SK-N-SH (cell line): ENCODE results near the gene CSNK1D. TPM values are rescaled to one million over a fixed set of nuclear protein-coding genes. Genes with fewer than 3 reads are reported as not detected.
A peak's percentile ranks its signal among the peaks of the same experiment; 100 is the strongest.

Experiments used
- CTCF ChIA-PET: fragments of 300-600, 350-600 bp; formaldehyde crosslinking; extraction: SDS; loops from one replicate; lab custom pipeline; 2021; lab: Yijun Ruan, JAX
- POLR2A ChIA-PET: fragments of 350-600 bp; sonication (Branson Sonifier 250); formaldehyde crosslinking; extraction: SDS; loops from one replicate; lab custom pipeline; 2020; ENCODE audit warnings: antibody characterized with exemption, inconsistent platforms; lab: Yijun Ruan, JAX
- DNase-seq: peaks from one replicate; pipeline ENCODE4 v3.0.0; 2012
- H2AFZ ChIP-seq: fragments of 200-600 bp; sonication (generic); 2 replicates; pipeline ENCODE4 v1.8.1; 2016; ENCODE audit warnings: antibody characterized with exemption, mild to moderate bottlenecking, low read depth
- H3F3A ChIP-seq: fragments of 200-600 bp; sonication (generic); replicated peaks from 2 replicates; pipeline ENCODE3; 2016; ENCODE audit warnings: antibody characterized with exemption, mild to moderate bottlenecking; ENCODE audit not compliant: insufficient read depth
- H3K27ac ChIP-seq, 2 experiments: fragments of 200-500 bp in 1 of 2; fragments of 200-600 bp in 1 of 2; sonication (Bioruptor generic) in 1 of 2; sonication (generic), shearing (Covaris generic) in 1 of 2; 2 replicates each; pipeline versions ENCODE4 v1.5.1 to v1.6.1; 2014 to 2016; ENCODE audit warnings: low read depth in 2 of 2, inconsistent platforms in 1 of 2, low read length in 1 of 2, mild to moderate bottlenecking in 1 of 2, mixed read lengths in 1 of 2
- H3K27me3 ChIP-seq: fragments of 200-600 bp; sonication (generic), shearing (Covaris generic); 2 replicates; pipeline ENCODE4 v1.6.1; 2016; ENCODE audit warnings: mixed run types; ENCODE audit not compliant: insufficient read depth
- H3K36me3 ChIP-seq, 2 experiments: fragments of 200-500 bp in 1 of 2; fragments of 200-600 bp in 1 of 2; sonication (Bioruptor generic) in 1 of 2; sonication (generic) in 1 of 2; replicated peaks in 1 of 2; 2 replicates each; pipeline versions ENCODE3 to v1.5.1; 2014 to 2016; ENCODE audit warnings: low read length in 1 of 2, mild to moderate bottlenecking in 1 of 2; ENCODE audit not compliant: insufficient read depth in 2 of 2, control insufficient read depth in 1 of 2
- H3K4me1 ChIP-seq, 2 experiments: fragments of 200-500 bp in 1 of 2; fragments of 200-600 bp in 1 of 2; sonication (Bioruptor generic) in 1 of 2; sonication (generic), shearing (Covaris generic) in 1 of 2; 2 replicates each; pipeline versions ENCODE4 v1.5.1 to v1.6.1; 2014 to 2016; ENCODE audit warnings: low read depth in 1 of 2, low read length in 1 of 2, mixed run types in 1 of 2; ENCODE audit not compliant: insufficient read depth in 2 of 2, control insufficient read depth in 1 of 2
- H3K4me2 ChIP-seq: fragments of 200-600 bp; sonication (generic), shearing (Covaris generic); 2 replicates; pipeline ENCODE4 v1.6.1; 2017; ENCODE audit warnings: mixed run types
- H3K4me3 ChIP-seq, 2 experiments: fragments of 200-500 bp in 1 of 2; fragments of 200-600 bp in 1 of 2; sonication (Bioruptor generic) in 1 of 2; sonication (generic), shearing (Covaris generic) in 1 of 2; 2 replicates each; pipeline versions ENCODE4 v1.5.1 to v1.8.1; 2014 to 2016; ENCODE audit warnings: low read depth in 2 of 2, inconsistent platforms in 1 of 2, low read length in 1 of 2, mild to moderate bottlenecking in 1 of 2, mixed read lengths in 1 of 2, moderate library complexity in 1 of 2
- H3K79me2 ChIP-seq: fragments of 200-600 bp; sonication (generic); 2 replicates; pipeline ENCODE4 v1.8.1; 2017; ENCODE audit warnings: mild to moderate bottlenecking; ENCODE audit not compliant: insufficient read depth
- H3K9ac ChIP-seq: fragments of 200-600 bp; sonication (generic); 2 replicates; pipeline ENCODE4 v1.6.1; 2017; ENCODE audit warnings: mixed run types
- H3K9me2 ChIP-seq: fragments of 200-600 bp; sonication (generic); 2 replicates; pipeline ENCODE4 v1.6.1; 2017; ENCODE audit warnings: mixed run types
- H3K9me3 ChIP-seq: fragments of 200-600 bp; sonication (generic); 2 replicates; pipeline ENCODE4 v1.6.1; 2017; ENCODE audit warnings: mixed run types, mild to moderate bottlenecking, moderate library complexity
- H4K20me1 ChIP-seq: fragments of 200-600 bp; sonication (generic); 2 replicates; pipeline ENCODE4 v1.6.1; 2017; ENCODE audit warnings: mild to moderate bottlenecking, mixed run types; ENCODE audit not compliant: insufficient read depth
- CHD2 ChIP-seq: fragments of 150-350 bp; IDR thresholded peaks from 2 replicates; pipeline ENCODE4 v1.6.1; 2018; ENCODE audit warnings: low read length; ENCODE audit not compliant: partially characterized antibody
- EP300 ChIP-seq, 2 experiments: IDR thresholded peaks; 2 replicates each; pipeline versions ENCODE4 v1.4.0 to v1.6.1; 2012; ENCODE audit warnings: borderline replicate concordance in 1 of 2, low read depth in 1 of 2, low read length in 1 of 2
- FOXJ3 ChIP-seq: sonication (generic); formaldehyde crosslinking; IDR thresholded peaks from 2 replicates; pipeline ENCODE4 v1.5.1; 2020; ENCODE audit warnings: mild to moderate bottlenecking, missing genetic modification reagents
- FOXM1 ChIP-seq: IDR thresholded peaks from 2 replicates; pipeline ENCODE4 v1.4.0; 2012; ENCODE audit warnings: low read depth, mild to moderate bottlenecking
- GATA2 ChIP-seq: sonication (generic); formaldehyde crosslinking; IDR thresholded peaks from 2 replicates; pipeline ENCODE4 v1.5.0; 2020; ENCODE audit warnings: mild to moderate bottlenecking, missing genetic modification reagents
- MEF2A ChIP-seq: IDR thresholded peaks from 2 replicates; pipeline ENCODE4 v1.4.0; 2012; ENCODE audit warnings: low read depth, borderline replicate concordance
- MXI1 ChIP-seq: IDR thresholded peaks from 2 replicates; pipeline ENCODE4 v1.6.1; 2012; ENCODE audit warnings: mild to moderate bottlenecking, low read depth, low read length, improper control_type of control experiment
- NFIC ChIP-seq: IDR thresholded peaks from 2 replicates; pipeline ENCODE4 v1.4.0; 2012; ENCODE audit warnings: borderline replicate concordance
- RCOR1 ChIP-seq: fragments of 150-350 bp; IDR thresholded peaks from 2 replicates; pipeline ENCODE4 v1.6.1; 2017; ENCODE audit warnings: antibody characterized with exemption, low read length
- SIN3A ChIP-seq: IDR thresholded peaks from 2 replicates; pipeline ENCODE4 v1.6.1; 2012; ENCODE audit warnings: low read depth, mild to moderate bottlenecking, low read length, moderate library complexity, borderline replicate concordance
- TCF12 ChIP-seq: IDR thresholded peaks from 2 replicates; pipeline ENCODE4 v1.4.0; 2012
- YY1 ChIP-seq: IDR thresholded peaks from 2 replicates; pipeline ENCODE4 v1.4.0; 2012; ENCODE audit warnings: low read depth, mild to moderate bottlenecking
- WGBS: methylation state at CpG from one replicate; pipeline ENCODE4 v1.1.6; 2017; ENCODE audit warnings: low lambda C conversion rate; 5-methylcytosine and 5-hydroxymethylcytosine counted together
- polyA plus RNA-seq, 3 experiments: library from polyadenylated mRNA; depleted of rRNA; stranded (reverse); fragments of >200 nt; gene quantifications; 2 replicates each; pipeline ENCODE4 v1.2.3, GENCODE V29; 2012
- TF ChIP-seq, protein P1 (sequence below): fragments of 150-350 bp; IDR thresholded peaks from 2 replicates; pipeline ENCODE4 v1.6.1; 2016; ENCODE audit warnings: mild to moderate bottlenecking, low read depth, low read length
- TF ChIP-seq, protein P2 (sequence below): IDR thresholded peaks from 2 replicates; pipeline ENCODE4 v1.4.0; 2012; ENCODE audit warnings: low read depth
- TF ChIP-seq, protein P3 (sequence below): IDR thresholded peaks from 2 replicates; pipeline ENCODE4 v1.6.1; 2012; ENCODE audit warnings: mild to moderate bottlenecking, low read depth, low read length, moderate library complexity
- TF ChIP-seq, protein P4 (sequence below): IDR thresholded peaks from 2 replicates; pipeline ENCODE4 v1.4.0; 2012; ENCODE audit warnings: low read depth, borderline replicate concordance
- TF ChIP-seq, protein P5 (sequence below): IDR thresholded peaks from 2 replicates; pipeline ENCODE4; 2012

The CSNK1D gene
- polyA plus RNA-seq, 1 of the 3 experiments (the other 2 are of a cell fraction) = 216 TPM

- DNase-seq = no peak
- Histone ChIP-seq H3K79me2 (no peaks in the 10 kb centered on the region), H3K4me3 (no peak overlapping the region), H3K4me1 (peaks cover 23 to 32% of the 10 kb centered on the region in 2 experiments; a peak in 3 of 4 replicates), H3K27me3 (no peaks in the 10 kb centered on the region), H3K36me3 (no peaks in the 10 kb centered on the region), H3K9ac (no peak overlapping the region), H3K27ac (no peak overlapping the region), H2AFZ (no peak overlapping the region), H3K9me3 (no peaks in the 10 kb centered on the region), H3K4me2 (no peak overlapping the region), H4K20me1 (no peaks in the 10 kb centered on the region), H3K9me2 (no peaks in the 10 kb centered on the region), H3F3A (peaks cover 14% of the 10 kb centered on the region)
- no peak for TF ChIP-seq TCF12
- no peak for TF ChIP-seq FOXJ3 (CRISPR knock-in tag)
- no peak for TF ChIP-seq FOXM1
- TF ChIP-seq, protein P1, sequence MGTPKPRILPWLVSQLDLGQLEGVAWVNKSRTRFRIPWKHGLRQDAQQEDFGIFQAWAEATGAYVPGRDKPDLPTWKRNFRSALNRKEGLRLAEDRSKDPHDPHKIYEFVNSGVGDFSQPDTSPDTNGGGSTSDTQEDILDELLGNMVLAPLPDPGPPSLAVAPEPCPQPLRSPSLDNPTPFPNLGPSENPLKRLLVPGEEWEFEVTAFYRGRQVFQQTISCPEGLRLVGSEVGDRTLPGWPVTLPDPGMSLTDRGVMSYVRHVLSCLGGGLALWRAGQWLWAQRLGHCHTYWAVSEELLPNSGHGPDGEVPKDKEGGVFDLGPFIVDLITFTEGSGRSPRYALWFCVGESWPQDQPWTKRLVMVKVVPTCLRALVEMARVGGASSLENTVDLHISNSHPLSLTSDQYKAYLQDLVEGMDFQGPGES = no peak
- TF ChIP-seq, protein P2, sequence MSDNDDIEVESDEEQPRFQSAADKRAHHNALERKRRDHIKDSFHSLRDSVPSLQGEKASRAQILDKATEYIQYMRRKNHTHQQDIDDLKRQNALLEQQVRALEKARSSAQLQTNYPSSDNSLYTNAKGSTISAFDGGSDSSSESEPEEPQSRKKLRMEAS = no peak
- TF ChIP-seq, protein P3, sequence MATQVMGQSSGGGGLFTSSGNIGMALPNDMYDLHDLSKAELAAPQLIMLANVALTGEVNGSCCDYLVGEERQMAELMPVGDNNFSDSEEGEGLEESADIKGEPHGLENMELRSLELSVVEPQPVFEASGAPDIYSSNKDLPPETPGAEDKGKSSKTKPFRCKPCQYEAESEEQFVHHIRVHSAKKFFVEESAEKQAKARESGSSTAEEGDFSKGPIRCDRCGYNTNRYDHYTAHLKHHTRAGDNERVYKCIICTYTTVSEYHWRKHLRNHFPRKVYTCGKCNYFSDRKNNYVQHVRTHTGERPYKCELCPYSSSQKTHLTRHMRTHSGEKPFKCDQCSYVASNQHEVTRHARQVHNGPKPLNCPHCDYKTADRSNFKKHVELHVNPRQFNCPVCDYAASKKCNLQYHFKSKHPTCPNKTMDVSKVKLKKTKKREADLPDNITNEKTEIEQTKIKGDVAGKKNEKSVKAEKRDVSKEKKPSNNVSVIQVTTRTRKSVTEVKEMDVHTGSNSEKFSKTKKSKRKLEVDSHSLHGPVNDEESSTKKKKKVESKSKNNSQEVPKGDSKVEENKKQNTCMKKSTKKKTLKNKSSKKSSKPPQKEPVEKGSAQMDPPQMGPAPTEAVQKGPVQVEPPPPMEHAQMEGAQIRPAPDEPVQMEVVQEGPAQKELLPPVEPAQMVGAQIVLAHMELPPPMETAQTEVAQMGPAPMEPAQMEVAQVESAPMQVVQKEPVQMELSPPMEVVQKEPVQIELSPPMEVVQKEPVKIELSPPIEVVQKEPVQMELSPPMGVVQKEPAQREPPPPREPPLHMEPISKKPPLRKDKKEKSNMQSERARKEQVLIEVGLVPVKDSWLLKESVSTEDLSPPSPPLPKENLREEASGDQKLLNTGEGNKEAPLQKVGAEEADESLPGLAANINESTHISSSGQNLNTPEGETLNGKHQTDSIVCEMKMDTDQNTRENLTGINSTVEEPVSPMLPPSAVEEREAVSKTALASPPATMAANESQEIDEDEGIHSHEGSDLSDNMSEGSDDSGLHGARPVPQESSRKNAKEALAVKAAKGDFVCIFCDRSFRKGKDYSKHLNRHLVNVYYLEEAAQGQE = no peak
- no peak for TF ChIP-seq MEF2A
- TF ChIP-seq, protein P4, sequence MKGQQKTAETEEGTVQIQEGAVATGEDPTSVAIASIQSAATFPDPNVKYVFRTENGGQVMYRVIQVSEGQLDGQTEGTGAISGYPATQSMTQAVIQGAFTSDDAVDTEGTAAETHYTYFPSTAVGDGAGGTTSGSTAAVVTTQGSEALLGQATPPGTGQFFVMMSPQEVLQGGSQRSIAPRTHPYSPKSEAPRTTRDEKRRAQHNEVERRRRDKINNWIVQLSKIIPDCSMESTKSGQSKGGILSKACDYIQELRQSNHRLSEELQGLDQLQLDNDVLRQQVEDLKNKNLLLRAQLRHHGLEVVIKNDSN = no peak
- ChIA-PET POLR2A (interaction anchor here (3.6 kb wide), 1 partner anchor 7 kb away, joined by 48 read pairs; no protein-coding TSS in a partner anchor), CTCF (interaction anchor here (1.0 to 1.5 kb wide), 2 partner anchors 37 to 79 kb away, joined by 3 to 4 read pairs; no protein-coding TSS in a partner anchor)
- 81% methylated on average over 8 of the region's 8 CpGs for WGBS
Observed at GRCh38 chr17:82285141-82285540, 11.6 kb upstream of the CSNK1D start.

DNA sequence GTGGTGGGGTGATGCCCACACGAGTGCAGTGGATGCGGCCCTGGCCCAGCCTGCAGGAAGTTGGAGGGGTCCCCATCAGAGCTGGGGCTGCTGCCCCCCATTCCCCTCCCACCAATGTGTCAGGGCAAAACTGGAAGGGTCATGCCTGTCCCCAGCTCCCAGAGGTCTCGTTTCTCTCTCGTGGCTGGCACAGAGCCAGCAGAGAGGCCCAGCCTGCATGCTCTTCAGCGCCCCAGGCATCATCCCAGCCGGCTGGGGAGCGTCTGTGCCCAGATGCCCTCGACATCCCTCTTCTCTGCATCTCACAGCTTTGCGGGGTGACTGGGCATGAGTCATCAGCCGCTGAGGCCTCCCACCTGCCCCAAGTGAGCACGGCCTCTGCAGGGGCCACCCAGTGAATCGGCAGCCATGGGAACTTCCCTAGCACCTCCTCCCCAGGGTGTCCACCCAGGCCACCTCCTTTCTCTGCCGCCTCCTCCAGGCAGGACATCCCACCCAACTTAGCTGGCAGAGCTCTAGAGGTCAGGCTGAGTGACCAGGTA, 9.8 kb upstream of the CSNK1D start:
- DNase-seq = peak; percentile 96
- peak in 1 of 2 experiments; percentile 69; a peak in 3 of 4 replicates for TF ChIP-seq EP300 (IDR thresholded peaks at IDR 0.05; ENCODE audit: borderline replicate concordance in 1 of 2, low read depth in 1 of 2, low read length in 1 of 2)
- no peak for TF ChIP-seq MEF2A
- 0 out of 2 replicates have a peak, but pooled peaks have one; percentile 27 for TF ChIP-seq GATA2 (CRISPR knock-in tag)
- peak; percentile 88 for TF ChIP-seq MXI1
- TF ChIP-seq, protein P5, sequence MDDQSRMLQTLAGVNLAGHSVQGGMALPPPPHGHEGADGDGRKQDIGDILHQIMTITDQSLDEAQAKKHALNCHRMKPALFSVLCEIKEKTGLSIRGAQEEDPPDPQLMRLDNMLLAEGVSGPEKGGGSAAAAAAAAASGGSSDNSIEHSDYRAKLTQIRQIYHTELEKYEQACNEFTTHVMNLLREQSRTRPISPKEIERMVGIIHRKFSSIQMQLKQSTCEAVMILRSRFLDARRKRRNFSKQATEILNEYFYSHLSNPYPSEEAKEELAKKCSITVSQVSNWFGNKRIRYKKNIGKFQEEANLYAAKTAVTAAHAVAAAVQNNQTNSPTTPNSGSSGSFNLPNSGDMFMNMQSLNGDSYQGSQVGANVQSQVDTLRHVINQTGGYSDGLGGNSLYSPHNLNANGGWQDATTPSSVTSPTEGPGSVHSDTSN = peak; percentile 69; the same call in 1 of the 2 replicates
- TF ChIP-seq RCOR1 = peak; percentile 68; the same call in 1 of the 2 replicates
- peak; percentile 80 for TF ChIP-seq CHD2
- no peak for TF ChIP-seq YY1
- TF ChIP-seq, protein P1 = no peak
- peak; percentile 99 for TF ChIP-seq NFIC
- TF ChIP-seq, protein P2 = peak; percentile 85
- TF ChIP-seq SIN3A = peak; percentile 58; the same call in 1 of the 2 replicates

More for the DNA sequence above, 9.8 kb upstream of the CSNK1D start:
- ChIA-PET CTCF (interaction anchor here (0.6 to 2.9 kb wide), 12 partner anchors 9 to 77 kb away, joined by 3 to 24 read pairs (median 6); partner anchors contain the start of gene CSNK1D), POLR2A (interaction anchor here (1.0 to 3.6 kb wide), 7 partner anchors 9 to 185 kb away, joined by 3 to 48 read pairs (median 5); partner anchors contain the start of genes CSNK1D and FASN)
- Histone ChIP-seq H4K20me1 (no peaks in the 10 kb centered on the region), H3K4me3 (no peak overlapping the region), H3K27ac (peak overlapping the region in 1 of 2 experiments; percentile 39; a peak in 1 of 4 replicates), H3F3A (peaks cover 8% of the 10 kb centered on the region), H3K9me2 (no peaks in the 10 kb centered on the region), H3K4me1 (peaks cover 23 to 27% of the 10 kb centered on the region in 2 experiments; a peak in 3 of 4 replicates), H3K9ac (no peak overlapping the region), H3K4me2 (peak overlapping the region; percentile 72), H3K36me3 (no peaks in the 10 kb centered on the region), H3K27me3 (no peaks in the 10 kb centered on the region), H2AFZ (no peak overlapping the region), H3K9me3 (no peaks in the 10 kb centered on the region), H3K79me2 (no peaks in the 10 kb centered on the region)
- whole genome bisulfite sequencing = 32% methylated on average over 4 of the region's 13 CpGs
